Lower leg skin (tissue), 3 donors: Measurements from ENCODE around the gene CNTNAP1.

Experiments
- POLR2A ChIP-seq, 2 donors: fragments of 450-650 bp; IDR thresholded peaks; one replicate each; pipeline ENCODE4 v1.6.1; 2016 to 2017; ENCODE audit warnings: antibody characterized with exemption in 2 of 2, mild to moderate bottlenecking in 1 of 2, moderate library complexity in 1 of 2
- TF ChIP-seq, protein P1 (sequence below), 3 donors: fragments of 450-650 bp; IDR thresholded peaks; one replicate each; pipeline ENCODE4 v1.5.1; 2016; ENCODE audit warnings: antibody characterized with exemption in 3 of 3, mild to moderate bottlenecking in 3 of 3, moderate library complexity in 2 of 3

DNA sequence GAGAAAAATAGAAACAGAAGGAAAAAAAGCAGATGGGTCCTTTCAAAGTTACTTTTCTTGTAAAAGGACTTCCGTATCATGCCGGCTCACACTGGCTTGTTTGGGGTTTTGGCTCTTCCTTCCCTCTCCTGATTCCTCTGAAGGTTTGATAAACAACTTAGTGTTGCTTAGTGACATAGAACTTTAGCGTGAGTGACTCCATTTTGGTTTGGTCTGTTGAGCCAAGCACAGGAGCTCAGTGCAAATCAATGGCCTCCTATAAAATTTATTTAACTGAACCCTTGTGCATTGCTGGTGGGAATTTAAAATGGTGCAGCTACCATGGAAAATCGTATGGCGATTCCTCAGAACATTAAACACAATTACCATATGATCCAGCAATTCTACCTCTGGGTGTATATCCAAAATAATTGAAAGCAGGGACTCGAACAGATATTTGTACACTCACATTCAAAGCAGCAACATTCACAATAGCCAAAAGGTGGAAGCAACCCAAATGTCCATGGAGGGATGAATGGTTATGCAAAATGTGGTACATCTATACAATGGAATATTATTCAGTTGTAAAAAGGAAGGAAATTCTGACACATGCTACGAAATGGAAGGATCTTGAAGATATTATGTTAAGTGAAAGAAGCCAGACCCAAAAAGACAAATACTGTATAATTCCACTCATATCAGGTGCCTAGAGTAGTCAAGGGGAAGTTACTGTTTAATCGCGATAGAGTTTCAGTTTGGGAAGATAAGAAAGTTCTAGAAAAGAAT, 24.3 kb upstream of the CNTNAP1 start:
- TF ChIP-seq, protein P1, sequence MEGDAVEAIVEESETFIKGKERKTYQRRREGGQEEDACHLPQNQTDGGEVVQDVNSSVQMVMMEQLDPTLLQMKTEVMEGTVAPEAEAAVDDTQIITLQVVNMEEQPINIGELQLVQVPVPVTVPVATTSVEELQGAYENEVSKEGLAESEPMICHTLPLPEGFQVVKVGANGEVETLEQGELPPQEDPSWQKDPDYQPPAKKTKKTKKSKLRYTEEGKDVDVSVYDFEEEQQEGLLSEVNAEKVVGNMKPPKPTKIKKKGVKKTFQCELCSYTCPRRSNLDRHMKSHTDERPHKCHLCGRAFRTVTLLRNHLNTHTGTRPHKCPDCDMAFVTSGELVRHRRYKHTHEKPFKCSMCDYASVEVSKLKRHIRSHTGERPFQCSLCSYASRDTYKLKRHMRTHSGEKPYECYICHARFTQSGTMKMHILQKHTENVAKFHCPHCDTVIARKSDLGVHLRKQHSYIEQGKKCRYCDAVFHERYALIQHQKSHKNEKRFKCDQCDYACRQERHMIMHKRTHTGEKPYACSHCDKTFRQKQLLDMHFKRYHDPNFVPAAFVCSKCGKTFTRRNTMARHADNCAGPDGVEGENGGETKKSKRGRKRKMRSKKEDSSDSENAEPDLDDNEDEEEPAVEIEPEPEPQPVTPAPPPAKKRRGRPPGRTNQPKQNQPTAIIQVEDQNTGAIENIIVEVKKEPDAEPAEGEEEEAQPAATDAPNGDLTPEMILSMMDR (IDR thresholded peaks at IDR 0.05) = no peak
- TF ChIP-seq POLR2A (IDR thresholded peaks at IDR 0.05) = no peak
